HL-60 (cell line): ENCODE data around the gene ATF7IP.

Experiments used
- DNase-seq, 2 experiments: peaks; one replicate each; pipeline ENCODE4 v3.0.0-alpha.2; 2010 to 2020; ENCODE audit warnings: low read depth in 1 of 2, low spot score in 1 of 2
- H3K27ac ChIP-seq: fragments of 250-450 bp; sonication (Bioruptor Pico); replicated peaks from 2 replicates; pipeline ENCODE4 v1.5.1; 2020; ENCODE audit warnings: mild to moderate bottlenecking, moderate library complexity
- H3K27me3 ChIP-seq: fragments of 250-450 bp; sonication (Bioruptor Pico); 2 replicates; pipeline ENCODE4 v1.5.1; 2021; ENCODE audit warnings: mild to moderate bottlenecking, moderate library complexity; ENCODE audit not compliant: insufficient read depth, poor library complexity, severe bottlenecking
- H3K4me3 ChIP-seq: replicated peaks from 2 replicates; pipeline ENCODE4 v1.5.1; 2011; ENCODE audit warnings: mild to moderate bottlenecking, control low read depth, low read length; ENCODE audit not compliant: insufficient read depth
- GABPA ChIP-seq: IDR thresholded peaks from 2 replicates; pipeline ENCODE4 v1.6.1; 2012; ENCODE audit warnings: low read depth
- POLR2AphosphoS5 ChIP-seq: IDR thresholded peaks from 2 replicates; pipeline ENCODE4 v1.6.1; 2012; ENCODE audit warnings: low read depth
- SPI1 ChIP-seq: IDR thresholded peaks from 2 replicates; pipeline ENCODE4 v1.6.1; 2012; ENCODE audit warnings: low read depth, mild to moderate bottlenecking, borderline replicate concordance
- TF ChIP-seq, protein P1 (sequence below): IDR thresholded peaks from one replicate; pipeline ENCODE4 v1.5.1; 2011; ENCODE audit warnings: low read length, control low read depth, inconsistent platforms; ENCODE audit not compliant: insufficient read depth
- TF ChIP-seq, protein P2 (sequence below): IDR thresholded peaks from 2 replicates; pipeline ENCODE4 v1.6.1; 2012; ENCODE audit warnings: low read depth; ENCODE audit not compliant: insufficient replicate concordance

The ATF7IP gene

DNA sequence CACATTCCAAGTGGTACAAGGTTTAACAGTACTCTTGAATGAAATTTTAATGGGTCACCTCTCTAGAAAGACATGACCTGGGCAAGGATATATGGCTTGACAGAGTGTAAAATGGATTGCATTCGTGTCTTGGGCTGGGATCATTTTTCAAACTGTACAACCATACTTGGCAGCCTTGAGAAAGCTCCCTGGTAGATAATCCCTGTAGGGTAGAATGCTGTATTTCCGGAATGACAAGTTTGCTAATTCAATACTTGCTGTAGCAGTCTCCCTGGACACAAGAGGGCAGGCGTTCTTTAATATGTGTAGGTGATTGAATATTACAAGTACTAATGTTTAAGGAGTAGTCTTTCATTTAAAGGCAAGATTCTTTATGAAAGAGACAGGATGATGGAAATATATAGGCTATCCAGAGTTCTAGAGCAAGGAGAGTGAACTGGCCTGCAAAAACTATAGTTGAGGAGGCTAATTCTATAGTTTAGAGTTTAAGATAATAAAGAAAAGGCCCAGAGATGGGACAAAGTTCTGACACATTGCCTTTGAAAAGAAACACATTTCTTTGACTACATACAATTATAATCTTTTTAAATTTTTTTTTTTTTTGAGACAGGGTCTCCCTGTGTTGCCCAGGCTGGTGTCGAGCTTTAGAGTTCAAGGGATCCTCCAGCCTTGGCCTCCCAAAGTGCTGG, 148.8 kb downstream of the ATF7IP start:
- H3K27ac ChIP-seq, result no peak overlapping the region
- no peak for TF ChIP-seq POLR2AphosphoS5
- TF ChIP-seq, protein P1, sequence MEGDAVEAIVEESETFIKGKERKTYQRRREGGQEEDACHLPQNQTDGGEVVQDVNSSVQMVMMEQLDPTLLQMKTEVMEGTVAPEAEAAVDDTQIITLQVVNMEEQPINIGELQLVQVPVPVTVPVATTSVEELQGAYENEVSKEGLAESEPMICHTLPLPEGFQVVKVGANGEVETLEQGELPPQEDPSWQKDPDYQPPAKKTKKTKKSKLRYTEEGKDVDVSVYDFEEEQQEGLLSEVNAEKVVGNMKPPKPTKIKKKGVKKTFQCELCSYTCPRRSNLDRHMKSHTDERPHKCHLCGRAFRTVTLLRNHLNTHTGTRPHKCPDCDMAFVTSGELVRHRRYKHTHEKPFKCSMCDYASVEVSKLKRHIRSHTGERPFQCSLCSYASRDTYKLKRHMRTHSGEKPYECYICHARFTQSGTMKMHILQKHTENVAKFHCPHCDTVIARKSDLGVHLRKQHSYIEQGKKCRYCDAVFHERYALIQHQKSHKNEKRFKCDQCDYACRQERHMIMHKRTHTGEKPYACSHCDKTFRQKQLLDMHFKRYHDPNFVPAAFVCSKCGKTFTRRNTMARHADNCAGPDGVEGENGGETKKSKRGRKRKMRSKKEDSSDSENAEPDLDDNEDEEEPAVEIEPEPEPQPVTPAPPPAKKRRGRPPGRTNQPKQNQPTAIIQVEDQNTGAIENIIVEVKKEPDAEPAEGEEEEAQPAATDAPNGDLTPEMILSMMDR, result peak; percentile 47

DNA sequence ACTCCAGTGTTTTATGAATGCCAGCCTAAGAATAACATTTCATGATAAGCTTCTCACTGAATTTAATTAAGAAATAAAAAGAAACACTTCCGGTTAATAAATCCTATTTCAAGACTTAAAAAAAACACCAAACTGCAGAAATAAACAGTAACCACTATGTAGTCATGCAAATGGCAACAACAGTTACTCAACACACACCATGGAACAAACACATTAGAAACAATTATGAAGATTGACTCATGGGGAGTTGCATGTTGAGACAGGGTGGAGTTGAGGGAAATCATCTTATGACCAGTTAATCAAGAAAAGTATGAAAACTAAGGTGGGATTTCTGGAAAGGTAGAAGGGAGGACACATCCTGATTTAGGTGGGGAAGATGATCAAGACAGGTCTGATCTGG, 149.5 kb downstream of the ATF7IP start:
- DNase-seq, result no peak
- TF ChIP-seq, protein P1, result no peak
- TF ChIP-seq, protein P2, sequence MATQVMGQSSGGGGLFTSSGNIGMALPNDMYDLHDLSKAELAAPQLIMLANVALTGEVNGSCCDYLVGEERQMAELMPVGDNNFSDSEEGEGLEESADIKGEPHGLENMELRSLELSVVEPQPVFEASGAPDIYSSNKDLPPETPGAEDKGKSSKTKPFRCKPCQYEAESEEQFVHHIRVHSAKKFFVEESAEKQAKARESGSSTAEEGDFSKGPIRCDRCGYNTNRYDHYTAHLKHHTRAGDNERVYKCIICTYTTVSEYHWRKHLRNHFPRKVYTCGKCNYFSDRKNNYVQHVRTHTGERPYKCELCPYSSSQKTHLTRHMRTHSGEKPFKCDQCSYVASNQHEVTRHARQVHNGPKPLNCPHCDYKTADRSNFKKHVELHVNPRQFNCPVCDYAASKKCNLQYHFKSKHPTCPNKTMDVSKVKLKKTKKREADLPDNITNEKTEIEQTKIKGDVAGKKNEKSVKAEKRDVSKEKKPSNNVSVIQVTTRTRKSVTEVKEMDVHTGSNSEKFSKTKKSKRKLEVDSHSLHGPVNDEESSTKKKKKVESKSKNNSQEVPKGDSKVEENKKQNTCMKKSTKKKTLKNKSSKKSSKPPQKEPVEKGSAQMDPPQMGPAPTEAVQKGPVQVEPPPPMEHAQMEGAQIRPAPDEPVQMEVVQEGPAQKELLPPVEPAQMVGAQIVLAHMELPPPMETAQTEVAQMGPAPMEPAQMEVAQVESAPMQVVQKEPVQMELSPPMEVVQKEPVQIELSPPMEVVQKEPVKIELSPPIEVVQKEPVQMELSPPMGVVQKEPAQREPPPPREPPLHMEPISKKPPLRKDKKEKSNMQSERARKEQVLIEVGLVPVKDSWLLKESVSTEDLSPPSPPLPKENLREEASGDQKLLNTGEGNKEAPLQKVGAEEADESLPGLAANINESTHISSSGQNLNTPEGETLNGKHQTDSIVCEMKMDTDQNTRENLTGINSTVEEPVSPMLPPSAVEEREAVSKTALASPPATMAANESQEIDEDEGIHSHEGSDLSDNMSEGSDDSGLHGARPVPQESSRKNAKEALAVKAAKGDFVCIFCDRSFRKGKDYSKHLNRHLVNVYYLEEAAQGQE, result no peak
- TF ChIP-seq SPI1 (no peak), GABPA (no peak), POLR2AphosphoS5 (no peak)
- H3K4me3 ChIP-seq, result no peak overlapping the region
- H3K27me3 ChIP-seq, result no peaks in the 10 kb centered on the region
- no peak overlapping the region for H3K27ac ChIP-seq

More for the DNA sequence above, 148.8 kb downstream of the ATF7IP start:
- peak in 1 of 2 experiments; percentile 57 for DNase-seq
- Histone ChIP-seq H3K4me3 (no peak overlapping the region), H3K27me3 (no peaks in the 10 kb centered on the region)

DNA sequence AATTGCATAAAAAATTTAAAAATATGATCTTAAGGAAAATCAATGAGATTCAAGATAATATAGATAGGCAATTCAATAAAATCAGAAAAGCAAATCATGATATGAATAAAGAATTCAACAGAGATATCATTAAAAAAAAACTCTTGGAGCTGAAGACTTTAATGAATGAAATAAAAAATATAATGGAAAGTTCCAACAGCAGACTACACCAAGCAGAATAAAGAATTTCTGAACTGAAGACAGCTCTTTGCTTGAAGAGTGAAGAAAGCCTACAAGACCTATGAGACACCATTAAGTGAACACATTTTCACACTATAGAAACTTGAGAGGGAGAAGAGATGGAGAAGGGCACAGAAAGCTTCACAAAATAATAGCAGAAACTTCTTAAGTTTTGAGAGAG, 156.3 kb downstream of the ATF7IP start:
- Histone ChIP-seq H3K4me3 (no peak overlapping the region), H3K27me3 (no peaks in the 10 kb centered on the region), H3K27ac (no peak overlapping the region)
- no peak for DNase-seq
- no peak for TF ChIP-seq GABPA
- TF ChIP-seq POLR2AphosphoS5, result no peak
- TF ChIP-seq SPI1, result no peak

DNA sequence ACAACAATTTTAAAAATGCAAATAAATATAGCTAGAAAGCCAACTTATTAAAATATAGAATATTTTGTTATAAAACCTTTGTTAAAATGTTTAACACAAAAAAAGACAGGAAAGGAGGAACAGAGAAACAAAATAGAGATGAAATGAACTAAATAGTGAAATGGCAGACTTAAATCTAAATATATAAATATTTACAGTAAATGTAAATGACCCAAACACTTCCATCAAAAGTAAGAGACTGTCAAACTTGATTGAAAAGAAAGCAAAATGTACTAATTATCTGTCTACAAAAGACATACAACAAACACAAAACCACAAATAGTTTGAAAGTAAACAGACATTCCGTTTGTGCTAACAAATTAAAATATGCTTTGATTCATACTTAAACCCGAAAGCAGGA, 160.5 kb downstream of the ATF7IP start:
- DNase-seq, result no peak
- Histone ChIP-seq H3K27me3 (no peaks in the 10 kb centered on the region), H3K4me3 (no peak overlapping the region), H3K27ac (no peak overlapping the region)
- no peak for TF ChIP-seq SPI1
- TF ChIP-seq, protein P1, result no peak
- TF ChIP-seq, protein P2, result no peak
- no peak for TF ChIP-seq GABPA
- TF ChIP-seq POLR2AphosphoS5, result no peak
